ENCODE results near the gene DCUN1D3.
A peak's percentile ranks its signal among the peaks of the same experiment; 100 is the strongest.
"Not testable (repeated sequence)": the region's sequence is repeated elsewhere in the genome, so short reads cannot be mapped to it uniquely, and the experiment has no call there.

DCUN1D3 gene

DNA sequence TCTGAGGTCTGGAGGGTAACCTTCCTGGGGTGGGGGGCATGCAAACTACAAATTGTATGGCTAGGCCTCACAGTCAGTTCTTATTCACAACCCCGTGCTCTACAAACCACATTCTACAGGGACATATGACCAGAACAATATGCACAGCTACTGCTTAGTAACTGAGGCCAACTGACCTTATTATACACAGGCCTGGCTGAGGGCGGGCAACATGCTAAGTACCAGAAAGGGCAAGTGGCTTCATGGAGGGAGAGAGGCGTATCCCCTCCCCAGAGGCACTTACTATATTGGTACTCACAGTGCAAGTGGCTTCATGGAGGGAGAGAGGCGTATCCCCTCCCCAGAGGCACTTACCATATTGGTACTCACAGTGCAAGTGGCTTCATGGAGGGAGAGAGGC is 39.2 kb downstream of the DCUN1D3 start:
- not testable (repeated sequence) for DNase-seq

GRCh38 chr16:20860361-20860760 is 39.8 kb downstream of the DCUN1D3 start:
- no peak for DNase-seq

DNA sequence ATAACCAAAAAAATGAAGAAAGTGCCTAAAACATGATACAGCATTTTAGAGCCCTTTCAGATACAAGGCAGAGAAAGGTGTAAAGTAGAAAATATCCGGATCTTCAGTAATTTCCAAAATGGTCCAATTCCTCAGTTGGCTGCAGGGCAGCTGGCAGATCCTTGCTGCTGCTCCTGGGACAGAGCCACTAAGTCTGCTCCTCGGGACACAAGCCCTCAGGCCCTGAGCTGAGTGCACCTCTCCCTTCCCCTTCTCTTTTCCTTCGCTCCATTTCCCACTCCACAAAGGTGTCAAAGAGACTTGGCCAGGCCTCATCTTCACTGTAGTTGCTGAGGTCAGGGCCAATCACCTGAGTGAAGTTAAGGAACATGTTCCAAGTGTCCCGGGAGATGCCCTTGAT is 40.5 kb downstream of the DCUN1D3 start:
- no peak for DNase-seq

DNA sequence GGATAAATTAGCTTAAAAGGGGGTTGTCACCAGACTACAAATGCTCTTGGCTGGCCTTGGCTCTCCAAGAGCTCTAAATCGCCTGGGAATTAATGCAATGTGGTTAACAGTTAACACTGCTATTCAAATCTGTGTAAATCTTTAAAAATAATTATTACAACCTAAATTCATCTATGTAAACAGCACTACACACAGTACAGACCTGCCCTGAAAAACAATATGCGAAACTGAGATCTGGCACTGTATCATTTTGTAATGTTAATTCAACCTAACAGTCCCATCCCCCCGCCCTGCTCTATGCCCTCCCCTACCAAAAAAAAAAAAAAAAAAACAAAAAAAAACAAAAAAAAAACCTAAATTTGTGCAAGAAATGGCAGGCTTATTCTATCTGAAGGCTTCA is 40.9 kb downstream of the DCUN1D3 start:
- DNase-seq: no peak

GRCh38 chr16:20857281-20857680 is 42.9 kb downstream of the DCUN1D3 start:
- no peak for DNase-seq

DNA sequence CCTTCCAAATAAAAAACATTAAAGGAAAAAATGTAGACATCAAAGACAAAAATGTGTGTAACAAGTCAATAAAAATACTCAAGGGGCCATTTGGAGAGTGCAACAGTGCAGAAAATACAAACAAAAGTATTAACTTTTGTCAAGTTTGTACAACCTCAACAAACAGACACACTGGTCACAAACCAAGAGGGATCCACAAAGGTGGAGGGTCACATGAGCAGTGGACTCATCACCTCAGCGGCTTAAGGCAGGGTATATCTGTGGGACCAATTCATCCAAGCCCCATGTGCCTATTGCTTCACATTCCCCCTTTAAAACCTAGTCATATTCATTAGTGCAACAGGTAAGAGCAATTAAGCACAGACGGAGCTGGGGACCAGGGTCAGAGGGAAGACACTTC is 45.2 kb downstream of the DCUN1D3 start:
- no peak for DNase-seq

- DNase-seq: no peak
These were observed 46.1 kb downstream of the DCUN1D3 start for GRCh38 chr16:20853981-20854620.

DNA sequence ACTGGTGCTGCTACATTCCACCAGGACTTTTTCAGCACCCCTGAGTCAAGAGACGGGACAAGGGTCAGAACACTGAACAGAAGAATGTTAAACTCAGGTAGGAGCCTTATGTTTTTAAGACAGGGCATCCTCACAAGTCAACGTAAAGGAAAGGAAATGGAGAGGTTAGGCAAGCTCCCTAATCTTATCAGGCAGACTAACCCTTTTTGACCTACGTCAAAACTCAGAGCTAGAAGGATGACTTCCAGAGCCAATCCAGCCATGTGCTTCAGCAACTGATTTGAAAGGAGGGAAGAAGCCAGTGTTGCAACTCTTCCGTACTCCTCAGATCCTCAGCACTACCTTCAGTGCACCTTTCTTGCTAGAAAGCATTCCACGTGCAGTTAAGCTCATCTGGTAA is 47.0 kb downstream of the DCUN1D3 start:
- no peak for DNase-seq

DNA sequence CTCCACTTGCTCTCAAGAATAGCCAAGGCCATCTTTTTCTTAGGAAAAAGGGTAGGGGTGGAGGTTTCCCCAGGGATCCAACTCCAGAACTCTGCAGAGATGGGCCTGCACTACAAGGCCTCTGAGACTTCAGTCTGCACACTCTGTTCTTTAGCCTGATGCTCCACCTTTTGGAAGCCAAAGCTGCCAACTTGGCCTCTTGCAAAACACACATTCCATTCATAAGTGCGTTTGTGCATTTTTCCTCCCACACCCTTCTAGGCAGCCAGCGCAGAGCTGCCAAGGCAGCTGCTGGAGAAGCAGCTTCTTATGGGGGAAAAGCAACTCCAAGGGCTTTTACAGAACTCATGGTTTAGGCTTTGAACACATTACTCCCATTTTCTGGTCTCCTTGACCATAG is 48.6 kb downstream of the DCUN1D3 start:
- DNase-seq: no peak

DNA sequence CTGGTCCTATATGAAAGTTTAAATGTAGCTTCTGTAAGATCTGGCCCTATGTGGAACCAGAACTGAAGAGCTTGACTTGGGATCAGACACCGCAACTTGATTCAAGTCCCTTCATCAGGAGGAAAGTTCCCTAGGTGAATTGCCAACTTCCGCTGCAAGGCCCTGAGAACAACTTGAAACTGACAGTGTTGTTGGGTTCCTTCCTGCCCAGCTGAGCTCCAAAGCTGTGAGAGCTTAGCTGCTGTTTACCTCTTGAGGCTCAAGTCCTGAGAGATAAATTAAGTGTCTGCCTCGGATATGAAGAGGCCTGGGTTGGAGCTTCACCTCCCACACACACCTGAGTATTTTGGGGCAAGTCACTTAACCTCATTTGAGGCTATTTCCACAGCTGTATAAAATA is 49.2 kb downstream of the DCUN1D3 start:
- no peak for DNase-seq

GRCh38 chr16:20849589-20850390 is 50.4 kb downstream of the DCUN1D3 start:
- DNase-seq: peak; percentile 71

GRCh38 chr16:20847550-20847949 is 52.6 kb downstream of the DCUN1D3 start:
- DNase-seq: no peak

- no peak for DNase-seq
These were observed 53.6 kb downstream of the DCUN1D3 start for GRCh38 chr16:20846551-20846950.

DNA sequence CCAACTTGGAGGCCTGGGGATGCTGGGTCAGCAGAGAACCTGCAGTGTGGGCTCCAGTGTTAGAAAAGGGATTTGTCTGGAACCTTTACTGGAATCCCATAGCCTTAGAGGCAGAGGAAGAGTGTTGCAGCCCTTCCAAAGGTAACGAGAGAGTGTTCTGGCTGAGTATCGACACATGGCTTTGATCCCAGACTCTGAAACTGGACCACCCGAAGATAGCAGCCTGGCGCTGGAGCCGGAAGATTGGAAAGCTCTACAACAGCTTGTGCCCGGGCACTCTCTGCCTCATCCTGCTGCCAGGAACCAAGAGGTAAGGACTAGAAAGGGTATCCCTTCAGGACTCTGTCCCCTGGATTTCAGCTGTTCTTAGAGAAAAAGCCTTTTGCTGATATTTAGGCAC is 54.1 kb downstream of the DCUN1D3 start:
- DNase-seq: no peak

DNA sequence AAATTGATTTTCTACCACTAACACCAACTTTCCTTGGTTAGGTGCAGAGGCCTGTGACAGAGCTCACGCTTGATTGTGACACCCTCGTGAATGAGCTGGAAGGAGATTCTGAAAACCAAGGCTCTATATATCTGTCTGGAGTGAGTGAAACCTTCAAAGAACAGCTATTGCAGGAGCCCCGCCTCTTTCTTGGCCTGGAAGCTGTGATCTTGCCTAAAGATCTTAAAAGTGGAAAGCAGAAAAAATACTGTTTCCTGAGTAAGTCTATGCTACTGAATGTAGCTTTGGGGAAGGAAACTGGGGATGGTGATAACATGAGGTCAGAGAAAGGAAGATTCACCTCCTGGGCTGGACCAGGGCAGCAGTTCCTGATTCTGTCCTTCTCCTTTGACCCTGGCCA is 55.6 kb downstream of the DCUN1D3 start:
- DNase-seq: peak; percentile 8

DNA sequence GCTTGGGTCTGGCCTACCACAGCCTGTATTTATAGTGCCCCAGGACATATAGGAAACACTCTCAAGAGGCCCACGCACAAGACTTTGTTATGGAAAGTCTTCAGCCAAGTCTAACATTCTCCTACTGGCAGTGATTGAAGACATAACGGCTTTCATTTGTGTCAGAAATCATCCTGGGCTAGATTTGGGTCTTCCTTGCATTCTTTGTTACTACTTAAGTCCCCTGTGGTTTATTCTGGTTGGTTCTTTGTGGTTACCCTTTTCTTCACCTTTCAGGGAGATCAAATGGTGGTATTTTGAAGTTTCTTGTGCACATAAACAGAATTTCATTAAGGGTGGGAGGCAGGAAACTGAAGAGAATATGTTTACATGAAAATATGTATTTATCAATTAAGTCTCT is 56.1 kb downstream of the DCUN1D3 start:
- DNase-seq: no peak

- DNase-seq: no peak
These were observed 60.7 kb downstream of the DCUN1D3 start for GRCh38 chr16:20839504-20839903.

DNA sequence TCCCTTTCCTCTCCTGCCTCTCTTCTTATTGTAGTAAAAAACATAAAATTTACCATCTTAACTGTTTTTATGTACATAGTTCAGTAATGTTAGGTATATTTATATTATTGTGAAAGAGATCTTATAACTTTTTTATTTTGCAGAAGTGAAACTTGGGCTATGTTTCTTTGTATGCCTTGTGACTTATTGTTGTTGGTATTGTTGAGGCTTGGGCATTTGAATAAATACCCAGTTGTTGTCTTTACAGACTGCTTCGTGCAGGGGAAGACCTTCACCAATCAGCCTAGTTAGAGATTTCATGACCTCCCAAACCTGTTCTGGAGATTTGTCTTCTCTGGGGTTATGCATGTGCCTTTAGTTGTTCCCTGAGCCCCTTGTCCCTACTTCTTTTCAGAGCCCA is 61.9 kb downstream of the DCUN1D3 start:
- no peak for DNase-seq

- DNase-seq: no peak
These were observed 67.1 kb downstream of the DCUN1D3 start for GRCh38 chr16:20833086-20833485.

DNA sequence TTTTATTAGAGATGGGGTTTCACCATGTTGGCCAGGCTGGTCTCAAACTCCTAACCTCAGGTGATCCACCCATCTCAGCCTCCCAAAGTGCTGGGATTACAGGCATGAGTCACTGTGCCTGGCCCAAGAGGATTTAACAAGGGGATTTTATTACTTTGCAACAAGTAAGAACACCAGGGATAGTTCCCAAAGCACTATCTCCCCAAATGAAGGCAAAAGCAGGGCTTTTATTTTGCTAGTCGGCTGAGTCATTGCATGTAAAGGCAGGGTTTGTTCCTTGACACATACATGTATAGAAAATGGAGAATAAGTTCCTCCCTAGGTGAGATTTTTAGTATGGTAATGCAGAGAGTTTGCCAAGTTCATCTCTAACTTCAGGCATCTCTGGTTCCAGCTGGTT is 69.8 kb downstream of the DCUN1D3 start:
- DNase-seq: no peak

GRCh38 chr16:20829536-20829935 is 70.6 kb downstream of the DCUN1D3 start:
- DNase-seq: no peak

- no peak for DNase-seq
These were observed 74.1 kb downstream of the DCUN1D3 start for GRCh38 chr16:20826039-20826566.

DNA sequence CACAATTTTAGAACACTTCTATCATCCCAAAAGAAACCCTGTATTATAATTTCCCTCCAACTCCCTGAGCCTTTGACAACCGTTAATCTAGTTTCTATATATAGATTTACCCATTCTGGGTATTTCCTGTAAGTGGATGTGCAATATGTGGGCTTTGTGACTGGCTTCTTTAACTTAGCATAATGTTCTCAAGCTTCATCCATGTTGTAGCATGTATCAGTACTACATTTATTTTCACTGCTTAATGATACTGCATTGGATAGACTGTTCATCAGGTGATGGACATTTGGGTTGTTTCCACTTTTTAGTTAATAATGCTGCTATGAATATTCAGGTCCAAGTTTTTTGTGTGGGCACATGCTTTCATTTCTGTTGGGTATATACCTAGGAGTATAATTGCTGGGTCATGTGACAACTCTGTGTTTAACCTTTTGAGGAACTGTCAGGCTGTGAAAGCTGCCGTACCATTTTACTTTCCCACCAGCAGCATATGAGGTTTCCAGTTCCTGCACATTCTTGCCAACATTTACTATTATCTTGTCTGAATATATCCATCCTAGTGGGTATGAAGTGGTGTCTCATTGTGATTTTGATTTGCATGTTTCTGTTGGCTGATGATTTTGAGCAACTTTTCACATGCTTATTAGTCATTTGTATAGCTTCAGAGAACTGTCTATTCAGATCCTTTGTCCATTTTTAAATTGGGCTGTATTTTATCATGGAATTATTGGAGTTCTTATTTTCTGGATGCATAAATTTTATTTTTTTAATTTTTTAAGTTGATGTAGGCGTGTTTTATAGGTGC is 77.4 kb downstream of the DCUN1D3 start:
- no peak for DNase-seq

DNA sequence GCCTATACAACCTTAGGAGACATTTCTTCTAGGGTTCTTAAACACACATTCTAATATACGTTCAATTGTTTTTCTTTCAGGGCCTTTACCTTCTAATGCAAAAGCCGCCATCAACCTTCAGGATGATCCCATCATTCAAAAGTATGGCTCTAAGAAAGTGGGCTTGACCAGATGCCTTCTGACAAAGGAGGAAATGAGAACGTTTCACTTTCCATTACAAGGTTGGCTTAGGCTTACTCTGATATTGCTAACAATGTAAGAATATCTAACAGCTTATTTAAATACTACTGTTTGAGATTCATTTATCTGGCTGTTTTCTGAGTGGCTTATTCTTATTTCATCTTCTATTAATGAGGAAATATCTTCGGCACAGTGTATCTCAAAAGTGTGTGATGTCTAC is 78.5 kb downstream of the DCUN1D3 start:
- DNase-seq: no peak

Measured in activated naive CD4-positive, alpha-beta T cell treated with Interleukin-2 at 50 U/mL for 16 hours (primary cell).